IPS-NIHi11 (cell line): ENCODE data around the gene CCR5AS.
"Not testable (repeated sequence)": the region's sequence is repeated elsewhere in the genome, so short reads cannot be mapped to it uniquely, and the experiment has no call there.

Experiments used
- DNase-seq: peaks from one replicate; pipeline ENCODE4 v3.0.0; 2012; ENCODE audit warnings: mixed read lengths, low spot score

Gene CCR5AS

GRCh38 chr3:46429250-46429649, 22.4 kb upstream of the CCR5AS start:
- DNase-seq: no peak

GRCh38 chr3:46427916-46428833, 21.3 kb upstream of the CCR5AS start:
- DNase-seq: no peak

DNA sequence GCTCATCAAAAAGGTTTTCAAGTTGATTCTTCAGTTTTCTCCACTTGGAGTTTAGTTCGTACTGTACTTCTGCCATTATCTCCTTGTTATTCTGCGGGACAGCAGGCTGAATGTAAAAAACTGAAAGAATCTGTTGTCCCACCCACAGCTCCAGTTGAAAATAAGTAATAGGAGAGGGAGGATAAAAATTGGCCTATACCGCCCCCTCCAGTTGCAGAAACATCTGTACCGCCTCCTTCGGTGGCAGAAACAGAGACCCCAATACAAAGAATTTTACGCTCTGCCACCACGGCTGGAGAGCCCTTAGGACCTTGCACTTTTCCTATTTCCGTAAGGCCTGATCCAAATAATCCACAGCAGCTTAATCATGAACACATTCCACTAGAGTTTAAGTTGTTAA, 20.5 kb upstream of the CCR5AS start:
- DNase-seq: not testable (repeated sequence)

GRCh38 chr3:46426476-46426875, 19.6 kb upstream of the CCR5AS start:
- not testable (repeated sequence) for DNase-seq

DNA sequence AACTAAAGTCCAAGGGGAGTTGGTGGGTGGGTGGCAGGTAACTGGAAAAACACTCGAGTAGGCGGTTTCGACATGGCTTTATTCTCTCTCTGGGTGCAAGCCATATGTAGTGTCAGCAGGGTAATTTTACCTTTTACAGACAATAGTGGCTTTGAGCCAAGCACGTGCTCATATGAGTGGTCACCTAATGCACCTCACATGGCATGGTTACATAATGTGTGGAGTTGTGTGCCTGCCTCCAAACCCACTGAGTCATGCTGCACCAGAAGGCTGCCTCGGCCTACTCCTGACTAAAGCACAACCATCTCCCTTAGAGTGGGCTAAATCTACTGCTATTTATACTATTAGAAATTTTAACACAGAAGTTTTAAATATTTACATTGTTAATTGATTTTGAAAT, 16.7 kb upstream of the CCR5AS start:
- no peak for DNase-seq

GRCh38 chr3:46422617-46423016, 15.8 kb upstream of the CCR5AS start:
- no peak for DNase-seq

- DNase-seq: no peak
Observed at GRCh38 chr3:46420931-46421330, 14.1 kb upstream of the CCR5AS start.

- DNase-seq: no peak
Observed at GRCh38 chr3:46419816-46420215, 12.9 kb upstream of the CCR5AS start.

- peak; percentile 26 for DNase-seq
Observed at GRCh38 chr3:46417841-46418611, 11.2 kb upstream of the CCR5AS start.

DNA sequence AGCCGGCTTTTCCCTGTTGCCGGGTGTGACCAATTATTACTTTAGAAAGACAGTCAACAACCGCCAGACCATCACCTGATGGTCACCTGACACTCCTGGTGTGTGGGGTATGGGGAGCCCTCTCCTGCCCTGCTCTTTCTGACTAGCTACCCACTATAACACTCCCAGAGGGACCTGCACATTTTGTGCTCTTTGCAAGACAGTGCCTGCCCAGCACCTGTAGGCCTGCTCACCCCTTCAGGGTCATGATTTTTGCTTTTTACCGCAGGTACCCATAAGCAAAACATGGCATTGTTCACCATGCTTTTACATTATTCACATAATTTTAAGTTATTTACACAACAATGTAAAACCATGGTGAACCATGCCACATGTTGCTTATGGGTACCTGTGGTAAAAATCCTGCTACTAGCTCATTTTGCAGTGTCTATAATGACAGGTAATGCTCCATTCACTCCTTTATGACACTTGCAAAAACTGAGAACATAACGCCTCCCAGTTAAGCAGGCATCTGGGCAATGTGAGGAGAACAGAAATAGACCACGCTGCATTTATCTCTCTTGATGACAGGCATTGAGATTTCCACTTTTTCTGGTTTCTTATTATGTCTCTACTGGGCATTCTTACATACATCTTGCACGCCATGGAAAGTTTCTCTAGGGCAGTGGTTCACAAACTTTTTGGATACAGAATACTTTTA, 10.1 kb upstream of the CCR5AS start:
- no peak for DNase-seq

- DNase-seq: no peak
Observed at GRCh38 chr3:46416125-46416810, 9.4 kb upstream of the CCR5AS start.

- DNase-seq: no peak
Observed at GRCh38 chr3:46414739-46415138, 7.9 kb upstream of the CCR5AS start.

GRCh38 chr3:46413951-46414350, 7.1 kb upstream of the CCR5AS start:
- DNase-seq: no peak

DNA sequence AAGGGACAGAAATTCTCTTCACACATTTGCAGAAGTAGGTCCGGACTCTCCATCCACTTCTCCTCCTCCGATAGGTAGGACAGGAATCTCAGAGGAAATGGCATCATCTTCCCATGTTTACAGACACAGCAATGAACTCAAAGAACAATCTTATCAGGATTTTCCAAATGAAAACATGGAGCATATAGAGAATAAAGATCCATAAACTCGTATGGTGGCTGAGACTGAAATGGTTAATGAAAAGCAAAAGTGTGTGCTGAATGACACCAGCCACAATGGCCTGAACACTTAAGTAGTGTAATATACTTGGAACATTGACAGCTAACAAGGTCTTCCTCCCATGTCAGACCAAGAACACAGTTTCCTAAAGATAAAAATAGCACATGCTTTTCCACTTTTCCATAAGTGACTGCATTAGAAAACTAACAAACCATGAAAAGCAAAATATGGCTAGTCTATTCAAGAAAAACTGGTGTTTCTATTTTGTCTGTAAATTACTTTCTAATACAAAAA, 6.0 kb upstream of the CCR5AS start:
- DNase-seq: no peak

GRCh38 chr3:46411271-46411670, 4.4 kb upstream of the CCR5AS start:
- no peak for DNase-seq

- DNase-seq: no peak
Observed at GRCh38 chr3:46410669-46411068, 3.8 kb upstream of the CCR5AS start.

GRCh38 chr3:46409739-46410489, 3.0 kb upstream of the CCR5AS start:
- DNase-seq: no peak

DNA sequence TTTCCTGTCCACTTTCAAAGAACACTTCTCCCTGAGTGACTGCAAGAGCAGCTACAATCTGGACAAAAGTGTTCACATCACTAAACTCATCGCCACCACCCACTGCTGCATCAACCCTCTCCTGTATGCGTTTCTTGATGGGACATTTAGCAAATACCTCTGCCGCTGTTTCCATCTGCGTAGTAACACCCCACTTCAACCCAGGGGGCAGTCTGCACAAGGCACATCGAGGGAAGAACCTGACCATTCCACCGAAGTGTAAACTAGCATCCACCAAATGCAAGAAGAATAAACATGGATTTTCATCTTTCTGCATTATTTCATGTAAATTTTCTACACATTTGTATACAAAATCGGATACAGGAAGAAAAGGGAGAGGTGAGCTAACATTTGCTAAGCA, 2.0 kb upstream of the CCR5AS start:
- DNase-seq: no peak

DNA sequence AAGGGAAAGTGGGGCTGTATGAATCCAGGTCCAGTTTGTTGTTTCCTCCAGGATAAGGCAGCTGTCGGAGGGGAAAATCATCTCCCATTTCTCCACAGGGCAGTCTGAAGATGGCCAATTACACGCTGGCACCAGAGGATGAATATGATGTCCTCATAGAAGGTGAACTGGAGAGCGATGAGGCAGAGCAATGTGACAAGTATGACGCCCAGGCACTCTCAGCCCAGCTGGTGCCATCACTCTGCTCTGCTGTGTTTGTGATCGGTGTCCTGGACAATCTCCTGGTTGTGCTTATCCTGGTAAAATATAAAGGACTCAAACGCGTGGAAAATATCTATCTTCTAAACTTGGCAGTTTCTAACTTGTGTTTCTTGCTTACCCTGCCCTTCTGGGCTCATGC, 1.1 kb upstream of the CCR5AS start:
- no peak for DNase-seq

DNA sequence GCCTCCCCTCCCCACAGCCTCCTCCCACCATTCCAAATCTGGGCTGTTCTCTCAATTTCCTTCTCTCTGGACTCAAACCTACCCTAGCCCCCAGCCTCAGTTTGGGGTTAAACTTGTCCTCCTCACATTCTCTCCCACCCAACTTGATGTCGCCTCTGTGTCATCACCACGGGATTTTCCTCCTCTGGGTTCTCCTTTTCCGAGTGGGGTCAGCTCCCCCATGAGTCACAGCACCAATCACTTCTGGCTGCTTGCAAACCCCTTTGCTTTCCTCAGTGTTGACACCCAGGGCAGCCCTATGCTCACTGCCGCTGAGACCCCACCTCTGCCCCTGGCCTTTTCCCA, 451 bp downstream of the CCR5AS start:
- no peak for DNase-seq
